Measurements from ENCODE around the gene DPF3. TPM values are rescaled to one million over a fixed set of nuclear protein-coding genes. Genes with fewer than 3 reads are reported as not detected.

DPF3 gene
- total and polyA plus RNA-seq, 2 experiments from 2014 or later = 6.8 to 7.9 TPM

GRCh38 chr14:72688990-72689671, 204.8 kb downstream of the DPF3 start:
- Histone ChIP-seq H3K4me2 (ENCODE audit: unreplicated experiment) (no peak overlapping the region), H3K9ac (no peak overlapping the region), H3K36me3 (ENCODE audit: low read depth) (peaks cover 20% of the 10 kb centered on the region; the same call in 1 of the 2 replicates), H4K20me1 (ENCODE audit: insufficient read depth) (no peaks in the 10 kb centered on the region), H3F3A (ENCODE audit: insufficient read depth) (peaks cover 25% of the 10 kb centered on the region), H2AFZ (no peak overlapping the region), H3K4me3 (no peak overlapping the region), H3K27me3 (replicated peaks; ENCODE audit: insufficient read depth) (no peaks in the 10 kb centered on the region), H3K79me2 (ENCODE audit: insufficient read depth) (no peaks in the 10 kb centered on the region), H3K9me3 (ENCODE audit: low read depth) (no peaks in the 10 kb centered on the region), H3K9me2 (ENCODE audit: insufficient read depth) (no peaks in the 10 kb centered on the region), H3K27ac (no peak overlapping the region), H3K4me1 (ENCODE audit: insufficient read depth) (no peaks in the 10 kb centered on the region)
- no peak for TF ChIP-seq EZH2 (IDR thresholded peaks at IDR 0.05; ENCODE audit: insufficient read depth, poor library complexity, severe bottlenecking)
- no peak for TF ChIP-seq EZH2phosphoT487 (IDR thresholded peaks at IDR 0.05; ENCODE audit: insufficient read depth, low read depth)
- WGBS, 2 experiments (ENCODE audit: low coverage in 1 of 2, low lambda C conversion rate in 2 of 2, missing lambda C conversion rate in 2 of 2) = 76 to 86% methylated on average over 13 to 15 of the region's 15 CpGs
- no peak for DNase-seq
- in situ Hi-C loops (cut with MboI) = no loop called here

GRCh38 chr14:72686832-72687231, 207.1 kb downstream of the DPF3 start:
- Histone ChIP-seq H3K27ac (no peak overlapping the region), H3K4me3 (no peak overlapping the region), H4K20me1 (ENCODE audit: insufficient read depth) (no peaks in the 10 kb centered on the region), H3K4me2 (ENCODE audit: unreplicated experiment) (no peak overlapping the region), H3K79me2 (ENCODE audit: insufficient read depth) (no peaks in the 10 kb centered on the region), H3K27me3 (replicated peaks; ENCODE audit: insufficient read depth) (no peaks in the 10 kb centered on the region), H3K9ac (no peak overlapping the region), H3K4me1 (ENCODE audit: insufficient read depth) (peaks cover 10% of the 10 kb centered on the region), H3F3A (ENCODE audit: insufficient read depth) (peaks cover 35% of the 10 kb centered on the region), H3K9me2 (ENCODE audit: insufficient read depth) (no peaks in the 10 kb centered on the region), H2AFZ (no peak overlapping the region), H3K9me3 (ENCODE audit: low read depth) (no peaks in the 10 kb centered on the region), H3K36me3 (ENCODE audit: low read depth) (peaks cover 12% of the 10 kb centered on the region; the same call in 1 of the 2 replicates)
- WGBS, 2 experiments (ENCODE audit: low coverage in 1 of 2, low lambda C conversion rate in 2 of 2, missing lambda C conversion rate in 2 of 2) = 79% methylated on average over 2 of the region's 2 CpGs
- no peak for TF ChIP-seq EZH2phosphoT487 (IDR thresholded peaks at IDR 0.05; ENCODE audit: insufficient read depth, low read depth)
- no peak for TF ChIP-seq EZH2 (IDR thresholded peaks at IDR 0.05; ENCODE audit: insufficient read depth, poor library complexity, severe bottlenecking)
- in situ Hi-C loops (cut with MboI) = no loop called here
- no peak for DNase-seq

GRCh38 chr14:72686101-72686500, 207.8 kb downstream of the DPF3 start:
- Histone ChIP-seq H3K9me3 (ENCODE audit: low read depth) (no peaks in the 10 kb centered on the region), H3K27ac (no peak overlapping the region), H3K27me3 (replicated peaks; ENCODE audit: insufficient read depth) (no peaks in the 10 kb centered on the region), H3K4me2 (ENCODE audit: unreplicated experiment) (no peak overlapping the region), H3K9ac (no peak overlapping the region), H3K4me1 (ENCODE audit: insufficient read depth) (peaks cover 17% of the 10 kb centered on the region), H2AFZ (no peak overlapping the region), H4K20me1 (ENCODE audit: insufficient read depth) (no peaks in the 10 kb centered on the region), H3K9me2 (ENCODE audit: insufficient read depth) (no peaks in the 10 kb centered on the region), H3K79me2 (ENCODE audit: insufficient read depth) (no peaks in the 10 kb centered on the region), H3F3A (ENCODE audit: insufficient read depth) (peaks cover 40% of the 10 kb centered on the region), H3K36me3 (ENCODE audit: low read depth) (peaks cover 4% of the 10 kb centered on the region; the same call in 1 of the 2 replicates), H3K4me3 (no peak overlapping the region)
- WGBS, 2 experiments (ENCODE audit: low coverage in 1 of 2, low lambda C conversion rate in 2 of 2, missing lambda C conversion rate in 2 of 2) = 32 to 75% methylated on average over 1 of the region's 1 CpG
- TF ChIP-seq EZH2 (IDR thresholded peaks at IDR 0.05; ENCODE audit: insufficient read depth, poor library complexity, severe bottlenecking) (no peak), EZH2phosphoT487 (IDR thresholded peaks at IDR 0.05; ENCODE audit: insufficient read depth, low read depth) (no peak)
- DNase-seq = no peak
- in situ Hi-C loops (cut with MboI) = no loop called here

- H3K27me3 ChIP-seq (replicated peaks; ENCODE audit: insufficient read depth) = no peaks in the 10 kb centered on the region
- no peaks in the 10 kb centered on the region for H3K79me2 ChIP-seq (ENCODE audit: insufficient read depth)
- H3F3A ChIP-seq (ENCODE audit: insufficient read depth) = peaks cover 44% of the 10 kb centered on the region
- peaks cover 20% of the 10 kb centered on the region for H3K4me1 ChIP-seq (ENCODE audit: insufficient read depth)
- no peak for DNase-seq
- H3K9me3 ChIP-seq (ENCODE audit: low read depth) = no peaks in the 10 kb centered on the region
- no peaks in the 10 kb centered on the region for H4K20me1 ChIP-seq (ENCODE audit: insufficient read depth)
- WGBS, 2 experiments (ENCODE audit: low coverage in 1 of 2, low lambda C conversion rate in 2 of 2, missing lambda C conversion rate in 2 of 2) = 69 to 81% methylated on average over 3 of the region's 3 CpGs
- no peak overlapping the region for H3K4me3 ChIP-seq
- no peak overlapping the region for H3K9ac ChIP-seq
- H2AFZ ChIP-seq = no peak overlapping the region
- H3K4me2 ChIP-seq (ENCODE audit: unreplicated experiment) = no peak overlapping the region
- H3K36me3 ChIP-seq (ENCODE audit: low read depth) = no peaks in the 10 kb centered on the region; the same call in 1 of the 2 replicates
- no peak overlapping the region for H3K27ac ChIP-seq
- TF ChIP-seq EZH2 (IDR thresholded peaks at IDR 0.05; ENCODE audit: insufficient read depth, poor library complexity, severe bottlenecking) = no peak
- no peak for TF ChIP-seq EZH2phosphoT487 (IDR thresholded peaks at IDR 0.05; ENCODE audit: insufficient read depth, low read depth)
- in situ Hi-C loops (cut with MboI) = no loop called here
- no peaks in the 10 kb centered on the region for H3K9me2 ChIP-seq (ENCODE audit: insufficient read depth)
Measured at GRCh38 chr14:72685456-72685855, 208.4 kb downstream of the DPF3 start.

All from GM23248 (cell line).